HepG2 (cell line): ENCODE measurements around the gene CAMTA2. TPM values are rescaled to one million over a fixed set of nuclear protein-coding genes. Genes with fewer than 3 reads are reported as not detected.

Experiments used
- BCLAF1 ChIP-seq: fragments of 450-650 bp; IDR thresholded peaks from 2 replicates; pipeline ENCODE4 v1.6.1; 2017; ENCODE audit warnings: mild to moderate bottlenecking
- CBFB ChIP-seq: sonication (generic); formaldehyde crosslinking; IDR thresholded peaks from 2 replicates; pipeline ENCODE4 v1.4.0; 2020; ENCODE audit warnings: missing genetic modification reagents
- GMEB1 ChIP-seq: sonication (generic); formaldehyde crosslinking; IDR thresholded peaks from 2 replicates; pipeline ENCODE4 v1.5.1; 2020; ENCODE audit warnings: missing genetic modification reagents, mild to moderate bottlenecking, borderline replicate concordance
- ISX ChIP-seq: sonication (generic); formaldehyde crosslinking; conservative IDR thresholded peaks from 2 replicates; pipeline ENCODE4 v1.5.0; 2020; ENCODE audit warnings: missing genetic modification reagents
- MXI1 ChIP-seq: IDR thresholded peaks from 3 replicates; pipeline ENCODE4 v1.6.1; 2012; ENCODE audit warnings: low read depth, low read length, inconsistent platforms, borderline replicate concordance
- ZBTB34 ChIP-seq: sonication (generic); formaldehyde crosslinking; IDR thresholded peaks from 2 replicates; pipeline ENCODE4 v1.8.0; 2022; ENCODE audit warnings: mild to moderate bottlenecking, missing genetic modification reagents
- ZBTB44 ChIP-seq: sonication (generic); formaldehyde crosslinking; IDR thresholded peaks from 2 replicates; pipeline ENCODE4 v1.4.0; 2020; ENCODE audit warnings: missing genetic modification reagents
- ZNF34 ChIP-seq: sonication (generic); formaldehyde crosslinking; IDR thresholded peaks from 2 replicates; pipeline ENCODE4 v1.4.0; 2020; ENCODE audit warnings: mild to moderate bottlenecking, missing genetic modification reagents, borderline replicate concordance
- ZNF616 ChIP-seq: sonication (generic); formaldehyde crosslinking; IDR thresholded peaks from 2 replicates; pipeline ENCODE4 v1.5.0; 2020; ENCODE audit warnings: low read depth, mild to moderate bottlenecking, missing genetic modification reagents
- ZSCAN29 ChIP-seq: sonication (generic); formaldehyde crosslinking; conservative IDR thresholded peaks from 2 replicates; pipeline ENCODE4 v1.4.0; 2020; ENCODE audit warnings: mild to moderate bottlenecking, missing genetic modification reagents
- ZSCAN31 ChIP-seq: sonication (generic); formaldehyde crosslinking; IDR thresholded peaks from 2 replicates; pipeline ENCODE4 v1.5.0; 2020; ENCODE audit warnings: low read depth, mild to moderate bottlenecking, missing genetic modification reagents
- polyA plus RNA-seq, 8 experiments: library from polyadenylated mRNA; depleted of rRNA in 3 of 8; stranded (reverse) in 7 of 8; unstranded in 1 of 8; fragments of >200 nt; fragmentation: Illumina TruSeq in 4 of 8; extraction: Trizol in 4 of 8; gene quantifications; 2 replicates each; pipeline versions ENCODE4 v1.2.1 to v1.2.3, GENCODE V29; 2011 to 2016; ENCODE audit warnings: low read depth in 4 of 8, missing spikeins in 1 of 8, mixed read lengths in 1 of 8; ENCODE audit not compliant: insufficient read depth in 1 of 8
- total RNA-seq, 5 experiments: library from RNA; depleted of rRNA; stranded (reverse); fragments of >200 nt; fragmentation: Illumina TruSeq; extraction: Trizol; gene quantifications; 2 replicates each; pipeline ENCODE4 v1.2.3, GENCODE V29; 2016; ENCODE audit warnings: low read depth in 1 of 5
- TF ChIP-seq, protein P1 (sequence below): sonication (generic); formaldehyde crosslinking; IDR thresholded peaks from 2 replicates; pipeline ENCODE4 v1.4.0; 2020; ENCODE audit warnings: low read depth, mild to moderate bottlenecking, missing genetic modification reagents
- TF ChIP-seq, protein P2 (sequence below): sonication (generic); formaldehyde crosslinking; IDR thresholded peaks from 2 replicates; pipeline ENCODE4 v1.4.0; 2020; ENCODE audit warnings: missing genetic modification reagents, borderline replicate concordance

The CAMTA2 gene
- total and polyA plus RNA-seq, 2 of the 13 experiments (the other 11 are each of a cell fraction or from before 2014, with no cell fraction given) = 4.1 to 7.1 TPM

DNA sequence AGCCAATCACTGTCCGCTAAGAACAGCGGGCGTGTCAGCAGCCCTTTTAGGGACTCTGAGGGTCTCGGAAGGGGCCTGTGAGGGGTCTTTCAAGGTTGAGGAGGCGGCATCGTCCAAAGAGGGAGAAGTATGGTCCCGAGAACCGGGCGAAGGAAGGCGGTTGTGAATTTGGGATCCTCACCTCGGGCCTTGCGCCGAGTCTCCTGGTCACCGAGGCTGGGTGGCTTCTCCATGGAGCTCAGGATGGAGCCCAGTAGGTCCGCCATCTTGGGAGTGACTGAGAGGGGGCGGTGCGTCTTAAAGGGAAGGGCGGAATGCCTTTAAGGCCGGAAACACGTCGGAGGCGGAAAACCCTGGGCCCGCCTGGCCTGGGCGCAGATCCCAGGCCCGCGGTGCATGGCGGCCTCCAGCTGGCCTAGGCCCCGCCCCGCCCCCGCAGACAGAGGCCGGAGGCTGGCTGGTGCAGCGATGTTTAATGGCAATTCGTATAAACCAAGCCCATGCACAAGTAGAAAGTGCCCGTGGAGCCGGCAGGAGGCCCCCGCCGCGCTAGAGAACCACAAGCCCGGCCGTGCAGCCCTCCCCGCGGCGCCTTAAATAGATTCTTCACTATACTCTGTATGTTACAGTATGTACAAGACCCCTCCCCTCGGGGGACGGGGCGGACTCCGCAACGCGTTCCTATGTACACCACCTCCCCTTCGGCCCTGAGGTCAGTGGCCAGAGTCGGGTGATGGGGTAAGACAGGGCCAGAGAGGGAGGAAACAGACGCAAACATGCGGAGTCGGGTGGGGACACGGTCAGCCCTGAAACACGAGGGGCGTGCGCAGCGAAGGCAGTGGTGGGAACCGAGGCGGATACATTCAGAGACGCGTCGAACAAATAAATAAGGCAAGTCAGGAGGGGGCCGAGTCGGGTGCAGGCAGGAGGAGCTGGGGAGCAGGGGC is 19.7 kb downstream of the CAMTA2 start, which contains the start of gene SPAG7 (continued):
- TF ChIP-seq ZBTB34 = no peak
- no peak; the same call in 1 of the 3 replicates for TF ChIP-seq MXI1
- 0 out of 2 replicates have a peak, but pooled peaks have one; percentile 47 for TF ChIP-seq CBFB (CRISPR knock-in tag)
- TF ChIP-seq ZNF616 (CRISPR knock-in tag) = peak; percentile 39; the same call in 1 of the 2 replicates
- 0 out of 2 replicates have a peak, but pooled peaks have one; percentile 27 for TF ChIP-seq ZNF34 (CRISPR knock-in tag)
- no peak for TF ChIP-seq ISX (CRISPR knock-in tag)
- TF ChIP-seq BCLAF1 = no peak
- TF ChIP-seq, protein P1, sequence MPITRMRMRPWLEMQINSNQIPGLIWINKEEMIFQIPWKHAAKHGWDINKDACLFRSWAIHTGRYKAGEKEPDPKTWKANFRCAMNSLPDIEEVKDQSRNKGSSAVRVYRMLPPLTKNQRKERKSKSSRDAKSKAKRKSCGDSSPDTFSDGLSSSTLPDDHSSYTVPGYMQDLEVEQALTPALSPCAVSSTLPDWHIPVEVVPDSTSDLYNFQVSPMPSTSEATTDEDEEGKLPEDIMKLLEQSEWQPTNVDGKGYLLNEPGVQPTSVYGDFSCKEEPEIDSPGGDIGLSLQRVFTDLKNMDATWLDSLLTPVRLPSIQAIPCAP (CRISPR knock-in tag) = no peak
- peak; percentile 29; the same call in 1 of the 2 replicates for TF ChIP-seq ZSCAN31 (CRISPR knock-in tag)
- TF ChIP-seq, protein P2, sequence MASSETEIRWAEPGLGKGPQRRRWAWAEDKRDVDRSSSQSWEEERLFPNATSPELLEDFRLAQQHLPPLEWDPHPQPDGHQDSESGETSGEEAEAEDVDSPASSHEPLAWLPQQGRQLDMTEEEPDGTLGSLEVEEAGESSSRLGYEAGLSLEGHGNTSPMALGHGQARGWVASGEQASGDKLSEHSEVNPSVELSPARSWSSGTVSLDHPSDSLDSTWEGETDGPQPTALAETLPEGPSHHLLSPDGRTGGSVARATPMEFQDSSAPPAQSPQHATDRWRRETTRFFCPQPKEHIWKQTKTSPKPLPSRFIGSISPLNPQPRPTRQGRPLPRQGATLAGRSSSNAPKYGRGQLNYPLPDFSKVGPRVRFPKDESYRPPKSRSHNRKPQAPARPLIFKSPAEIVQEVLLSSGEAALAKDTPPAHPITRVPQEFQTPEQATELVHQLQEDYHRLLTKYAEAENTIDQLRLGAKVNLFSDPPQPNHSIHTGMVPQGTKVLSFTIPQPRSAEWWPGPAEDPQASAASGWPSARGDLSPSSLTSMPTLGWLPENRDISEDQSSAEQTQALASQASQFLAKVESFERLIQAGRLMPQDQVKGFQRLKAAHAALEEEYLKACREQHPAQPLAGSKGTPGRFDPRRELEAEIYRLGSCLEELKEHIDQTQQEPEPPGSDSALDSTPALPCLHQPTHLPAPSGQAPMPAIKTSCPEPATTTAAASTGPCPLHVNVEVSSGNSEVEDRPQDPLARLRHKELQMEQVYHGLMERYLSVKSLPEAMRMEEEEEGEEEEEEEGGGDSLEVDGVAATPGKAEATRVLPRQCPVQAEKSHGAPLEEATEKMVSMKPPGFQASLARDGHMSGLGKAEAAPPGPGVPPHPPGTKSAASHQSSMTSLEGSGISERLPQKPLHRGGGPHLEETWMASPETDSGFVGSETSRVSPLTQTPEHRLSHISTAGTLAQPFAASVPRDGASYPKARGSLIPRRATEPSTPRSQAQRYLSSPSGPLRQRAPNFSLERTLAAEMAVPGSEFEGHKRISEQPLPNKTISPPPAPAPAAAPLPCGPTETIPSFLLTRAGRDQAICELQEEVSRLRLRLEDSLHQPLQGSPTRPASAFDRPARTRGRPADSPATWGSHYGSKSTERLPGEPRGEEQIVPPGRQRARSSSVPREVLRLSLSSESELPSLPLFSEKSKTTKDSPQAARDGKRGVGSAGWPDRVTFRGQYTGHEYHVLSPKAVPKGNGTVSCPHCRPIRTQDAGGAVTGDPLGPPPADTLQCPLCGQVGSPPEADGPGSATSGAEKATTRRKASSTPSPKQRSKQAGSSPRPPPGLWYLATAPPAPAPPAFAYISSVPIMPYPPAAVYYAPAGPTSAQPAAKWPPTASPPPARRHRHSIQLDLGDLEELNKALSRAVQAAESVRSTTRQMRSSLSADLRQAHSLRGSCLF (CRISPR knock-in tag) = no peak
- no peak; the same call in 1 of the 2 replicates for TF ChIP-seq ZSCAN29 (CRISPR knock-in tag)
- no peak for TF ChIP-seq ZBTB44 (CRISPR knock-in tag)
- peak; percentile 74 for TF ChIP-seq GMEB1
